HG02759 (cell line): ENCODE results near the gene ZNF366.
"Not testable (repeated sequence)": the region's sequence is repeated elsewhere in the genome, so short reads cannot be mapped to it uniquely, and the experiment has no call there.

ENCODE experiments used
- ATAC-seq: cut with Tn5 transposase; IDR thresholded peaks from one replicate; pipeline ENCODE4 v1.9.1; 2021; ENCODE audit warnings: mild to moderate bottlenecking, moderate library complexity; ENCODE audit not compliant: unreplicated experiment

ZNF366 gene

DNA sequence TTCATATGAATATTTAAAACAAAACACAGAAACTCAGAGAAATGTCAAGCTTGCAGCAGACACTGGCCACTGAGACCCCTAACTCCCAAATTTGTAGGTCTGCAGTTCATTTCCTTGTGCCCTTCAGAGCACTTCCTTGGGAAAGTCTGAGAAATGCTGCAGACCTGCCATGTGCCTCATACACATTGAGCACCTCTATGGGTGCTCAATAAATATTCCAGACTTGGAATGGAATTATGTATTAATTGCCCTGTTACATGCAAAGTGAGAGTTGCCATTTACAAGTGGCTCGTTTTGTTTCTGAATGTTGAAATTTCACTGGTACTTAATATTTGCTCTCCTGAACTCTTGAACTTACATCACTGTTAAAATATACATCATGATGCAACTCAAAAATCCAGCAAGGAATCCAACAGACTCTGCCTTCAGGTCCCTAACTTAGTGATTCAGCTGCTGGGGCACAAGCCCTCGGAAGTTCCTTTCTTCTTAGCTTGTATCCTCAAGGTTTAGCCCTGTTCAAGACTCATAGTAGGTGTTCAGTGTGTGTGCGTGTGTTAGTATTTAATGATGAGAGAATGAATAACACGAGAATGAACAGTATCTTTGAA is 96.4 kb downstream of the ZNF366 start:
- no peak for ATAC-seq

DNA sequence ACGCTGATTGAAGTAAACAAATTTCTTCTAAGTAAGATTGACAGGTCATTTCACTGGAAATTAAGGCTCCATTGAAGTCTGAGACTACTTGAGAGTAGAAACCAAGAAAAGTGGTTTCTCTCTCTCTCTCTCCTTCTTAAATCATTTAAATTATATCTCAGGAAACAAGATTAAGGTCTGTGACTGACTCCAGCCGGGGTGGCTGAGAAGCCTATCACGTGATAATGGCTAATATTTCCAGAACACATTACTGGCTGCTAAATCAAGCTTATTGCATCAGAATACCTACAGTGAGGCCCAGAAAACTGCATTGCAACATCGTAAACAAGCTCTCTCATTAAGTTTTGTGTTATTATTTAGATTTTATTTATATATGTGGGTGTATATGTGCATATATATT is 98.6 kb downstream of the ZNF366 start:
- ATAC-seq: no peak

DNA sequence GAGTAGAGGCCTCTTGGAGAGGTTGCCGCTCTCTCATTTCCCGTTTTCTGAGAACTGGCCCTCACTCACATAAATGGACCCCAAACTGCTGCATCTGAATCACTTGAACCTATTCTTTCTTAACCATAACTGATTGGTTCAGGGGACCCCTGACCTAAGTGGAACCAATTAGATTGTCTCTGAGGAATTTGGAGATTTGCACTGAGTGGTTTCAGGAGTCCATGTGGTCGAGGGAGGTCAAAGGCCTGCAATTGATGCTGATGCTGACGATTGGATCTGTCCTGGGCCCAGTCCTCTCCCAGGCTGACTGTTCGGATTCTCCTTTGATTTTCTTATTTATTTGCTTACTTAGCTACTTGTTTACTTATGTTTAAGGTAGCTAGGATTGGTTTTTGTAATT is 99.1 kb downstream of the ZNF366 start:
- ATAC-seq: no peak

GRCh38 chr5:72407541-72407940 is 99.7 kb downstream of the ZNF366 start:
- ATAC-seq: no peak

- ATAC-seq: no peak
Measured at GRCh38 chr5:72407078-72407477, 100.1 kb downstream of the ZNF366 start.

DNA sequence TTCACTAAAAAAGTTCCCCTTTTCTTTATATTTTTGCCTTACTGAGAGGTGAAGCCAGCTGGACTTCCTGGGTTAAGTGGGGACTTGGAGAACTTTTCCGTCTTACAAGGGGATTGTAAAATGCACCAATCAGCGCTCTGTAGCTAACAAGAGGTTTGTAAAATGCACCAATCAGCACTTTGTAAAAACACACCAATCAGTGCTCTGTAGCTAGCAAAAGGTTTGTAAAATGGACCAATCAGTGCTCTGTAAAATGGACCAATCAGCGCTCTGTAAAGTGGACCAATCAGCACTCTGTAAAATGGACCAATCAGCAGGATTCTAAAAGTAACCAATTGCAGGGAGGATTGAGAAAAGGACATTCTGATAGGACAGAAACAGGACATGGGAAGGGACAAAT is 102.4 kb downstream of the ZNF366 start:
- not testable (repeated sequence) for ATAC-seq

GRCh38 chr5:72402959-72403628 is 104.1 kb downstream of the ZNF366 start:
- ATAC-seq: no peak

- ATAC-seq: no peak
Measured at GRCh38 chr5:72402381-72402890, 104.8 kb downstream of the ZNF366 start.

DNA sequence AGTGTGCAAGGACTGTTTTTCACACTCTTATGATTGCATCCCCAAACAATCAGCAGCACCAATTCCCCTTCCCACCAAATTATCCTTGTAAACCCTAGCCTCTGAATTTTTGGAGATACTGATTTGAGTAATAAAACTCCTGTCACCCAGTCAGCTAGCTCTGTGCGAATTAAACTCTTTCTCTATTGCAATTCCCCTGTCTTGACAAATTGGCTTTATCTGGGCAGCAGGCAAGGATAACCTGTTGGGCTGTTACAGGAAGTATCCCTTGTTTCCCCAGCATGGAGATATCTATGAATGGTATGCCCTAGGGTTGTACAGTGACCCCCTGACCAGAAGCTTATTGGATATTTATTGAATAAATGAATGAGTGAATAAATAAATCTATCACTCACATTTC is 106.3 kb downstream of the ZNF366 start:
- ATAC-seq: no peak

DNA sequence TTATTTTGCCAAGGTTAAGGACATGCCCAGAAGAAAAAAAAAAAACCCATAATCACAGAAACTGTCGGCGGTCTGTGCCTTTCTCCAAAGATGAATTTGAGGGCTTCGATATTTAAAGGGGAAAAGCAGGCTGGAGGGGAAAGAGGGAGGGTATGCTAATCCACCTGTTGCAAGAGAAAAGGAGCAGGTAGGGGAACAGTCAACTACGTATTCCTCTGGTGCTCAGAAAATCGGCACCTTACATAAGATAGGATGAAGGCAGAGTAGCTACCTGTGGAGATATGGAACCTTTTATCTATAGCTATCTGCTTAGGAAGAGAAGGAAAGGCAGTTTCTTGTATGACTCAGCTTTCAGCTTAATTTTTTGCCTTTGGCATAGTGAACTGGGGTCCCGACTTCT is 109.4 kb downstream of the ZNF366 start:
- ATAC-seq: no peak

DNA sequence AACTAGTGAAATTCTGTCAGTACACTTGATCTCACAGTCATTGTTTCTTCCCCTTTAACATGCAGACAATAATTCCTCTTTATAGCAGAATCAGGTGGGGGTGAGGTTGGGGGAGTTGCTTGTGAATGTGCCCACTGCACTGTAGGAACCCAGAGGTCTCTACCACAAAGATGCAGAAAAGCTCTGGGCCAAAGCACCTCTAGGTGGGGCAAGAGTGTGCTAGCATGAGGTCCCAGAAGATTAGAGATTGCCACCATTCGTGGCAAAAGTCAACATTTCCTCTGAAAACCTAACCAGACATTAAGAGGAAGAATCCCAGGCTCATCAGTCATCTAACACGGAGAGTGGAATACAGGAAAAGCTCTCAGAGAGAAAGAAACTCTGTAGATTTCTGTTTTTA is 112.5 kb downstream of the ZNF366 start:
- no peak for ATAC-seq

DNA sequence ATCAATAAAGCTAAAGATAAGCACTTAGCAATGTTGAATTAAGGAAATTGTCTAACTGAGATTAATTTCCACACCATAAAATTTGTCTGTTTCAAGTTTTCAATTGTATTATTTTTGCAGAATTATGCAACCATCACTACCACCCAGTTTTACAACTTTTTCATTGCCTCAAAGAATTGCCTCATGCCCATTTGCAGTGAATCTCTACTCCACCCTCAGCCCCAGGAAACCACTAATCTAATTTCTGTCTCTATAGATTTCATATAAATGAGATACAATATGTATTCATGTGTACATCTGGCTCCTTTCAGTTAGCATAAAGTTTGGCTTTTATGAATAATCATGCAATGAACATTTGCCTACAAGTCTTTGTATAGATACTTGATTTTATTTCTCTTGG is 114.2 kb downstream of the ZNF366 start:
- no peak for ATAC-seq
